ENCODE results near the gene IL21R.

The IL21R gene

GRCh38 chr16:27401768-27402568 lies at the start of gene IL21R:
Gene IL21R (plus strand): TSS chr16:27402174. CDS start chr16:27430072, 27,898 bp downstream.
- DNase-seq, result no peak

DNA sequence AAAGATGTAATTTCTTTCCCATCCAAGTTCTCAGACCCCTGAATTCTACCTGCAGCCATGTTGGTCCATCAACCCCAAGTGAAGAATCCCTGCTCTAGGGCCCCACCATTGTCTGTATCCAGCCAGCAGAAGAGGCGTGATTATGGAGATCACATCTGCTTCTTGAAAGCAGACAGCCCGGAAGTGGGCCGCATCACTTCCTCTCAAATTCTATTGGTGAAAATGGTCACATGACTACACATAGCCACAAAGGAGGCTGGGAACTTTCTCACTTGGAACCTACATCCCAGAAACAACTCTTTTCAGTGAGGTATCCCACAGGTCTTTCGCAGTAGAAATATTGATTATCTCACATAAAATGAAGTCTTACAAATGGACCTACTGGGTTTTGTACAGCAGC lies 48.1 kb upstream of the IL21R start:
- DNase-seq, result no peak

GRCh38 chr16:27355610-27356009 lies 46.4 kb upstream of the IL21R start:
- DNase-seq, result no peak

DNA sequence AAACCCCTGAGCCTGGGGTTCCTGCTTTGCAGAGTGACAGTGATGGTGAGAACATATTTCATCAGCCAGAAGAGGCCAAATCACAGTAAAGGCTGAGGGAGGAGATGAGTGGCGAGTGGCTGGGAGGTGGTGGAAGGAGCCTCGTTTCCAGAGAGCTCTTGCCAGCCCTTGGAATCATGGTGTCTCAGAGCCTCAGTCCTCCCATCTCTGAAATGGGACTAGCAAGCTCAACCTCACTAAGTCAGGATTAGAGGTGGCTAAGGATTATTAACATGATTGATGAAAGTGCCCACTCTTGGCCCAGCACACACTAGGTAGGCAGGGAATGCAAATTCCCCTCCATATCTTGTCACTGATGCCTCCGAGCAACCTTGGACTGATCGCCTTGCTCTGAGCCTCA lies 45.2 kb upstream of the IL21R start:
- no peak for DNase-seq

DNA sequence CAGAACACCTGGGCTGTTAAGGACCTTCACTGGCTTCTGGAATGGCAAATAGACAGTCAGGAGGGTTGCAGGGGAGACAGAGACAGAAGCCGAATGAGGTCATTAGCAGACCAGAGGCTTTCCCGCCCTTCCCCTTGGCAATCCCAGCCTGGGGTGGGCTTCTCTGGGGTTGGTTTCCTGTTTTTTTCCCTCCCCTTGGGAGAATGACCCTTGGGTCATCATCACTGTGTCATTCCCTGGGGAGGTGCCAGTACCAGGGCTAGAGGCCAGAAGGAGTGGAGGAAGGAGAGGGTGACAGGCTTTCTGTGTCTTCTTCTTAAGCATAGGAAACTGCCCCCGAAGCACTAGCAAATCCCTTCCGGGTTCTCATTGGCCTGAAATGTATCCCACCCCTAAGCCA lies 42.9 kb upstream of the IL21R start:
- DNase-seq, result no peak

GRCh38 chr16:27359615-27360014 lies 42.4 kb upstream of the IL21R start:
- no peak for DNase-seq

GRCh38 chr16:27361987-27362386 lies 40.0 kb upstream of the IL21R start:
- DNase-seq, result no peak

DNA sequence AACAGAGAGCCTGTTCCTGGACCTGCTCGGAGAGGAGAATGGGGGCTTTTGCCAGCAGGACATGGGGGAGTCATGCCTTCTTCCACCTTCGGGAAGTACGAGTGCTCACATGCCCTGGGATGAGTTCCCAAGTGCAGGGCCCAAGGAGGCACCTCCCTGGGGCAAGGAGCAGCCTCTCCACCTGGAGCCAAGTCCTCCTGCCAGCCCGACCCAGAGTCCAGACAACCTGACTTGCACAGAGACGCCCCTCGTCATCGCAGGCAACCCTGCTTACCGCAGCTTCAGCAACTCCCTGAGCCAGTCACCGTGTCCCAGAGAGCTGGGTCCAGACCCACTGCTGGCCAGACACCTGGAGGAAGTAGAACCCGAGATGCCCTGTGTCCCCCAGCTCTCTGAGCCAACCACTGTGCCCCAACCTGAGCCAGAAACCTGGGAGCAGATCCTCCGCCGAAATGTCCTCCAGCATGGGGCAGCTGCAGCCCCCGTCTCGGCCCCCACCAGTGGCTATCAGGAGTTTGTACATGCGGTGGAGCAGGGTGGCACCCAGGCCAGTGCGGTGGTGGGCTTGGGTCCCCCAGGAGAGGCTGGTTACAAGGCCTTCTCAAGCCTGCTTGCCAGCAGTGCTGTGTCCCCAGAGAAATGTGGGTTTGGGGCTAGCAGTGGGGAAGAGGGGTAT lies 39.3 kb upstream of the IL21R start:
- DNase-seq, result no peak

DNA sequence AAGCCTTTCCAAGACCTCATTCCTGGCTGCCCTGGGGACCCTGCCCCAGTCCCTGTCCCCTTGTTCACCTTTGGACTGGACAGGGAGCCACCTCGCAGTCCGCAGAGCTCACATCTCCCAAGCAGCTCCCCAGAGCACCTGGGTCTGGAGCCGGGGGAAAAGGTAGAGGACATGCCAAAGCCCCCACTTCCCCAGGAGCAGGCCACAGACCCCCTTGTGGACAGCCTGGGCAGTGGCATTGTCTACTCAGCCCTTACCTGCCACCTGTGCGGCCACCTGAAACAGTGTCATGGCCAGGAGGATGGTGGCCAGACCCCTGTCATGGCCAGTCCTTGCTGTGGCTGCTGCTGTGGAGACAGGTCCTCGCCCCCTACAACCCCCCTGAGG lies 38.7 kb upstream of the IL21R start:
- no peak for DNase-seq

DNA sequence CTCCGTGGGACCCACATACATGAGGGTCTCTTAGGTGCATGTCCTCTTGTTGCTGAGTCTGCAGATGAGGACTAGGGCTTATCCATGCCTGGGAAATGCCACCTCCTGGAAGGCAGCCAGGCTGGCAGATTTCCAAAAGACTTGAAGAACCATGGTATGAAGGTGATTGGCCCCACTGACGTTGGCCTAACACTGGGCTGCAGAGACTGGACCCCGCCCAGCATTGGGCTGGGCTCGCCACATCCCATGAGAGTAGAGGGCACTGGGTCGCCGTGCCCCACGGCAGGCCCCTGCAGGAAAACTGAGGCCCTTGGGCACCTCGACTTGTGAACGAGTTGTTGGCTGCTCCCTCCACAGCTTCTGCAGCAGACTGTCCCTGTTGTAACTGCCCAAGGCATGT lies 38.2 kb upstream of the IL21R start:
- no peak for DNase-seq

- no peak for DNase-seq
Observed at GRCh38 chr16:27364493-27365141, 37.4 kb upstream of the IL21R start.

DNA sequence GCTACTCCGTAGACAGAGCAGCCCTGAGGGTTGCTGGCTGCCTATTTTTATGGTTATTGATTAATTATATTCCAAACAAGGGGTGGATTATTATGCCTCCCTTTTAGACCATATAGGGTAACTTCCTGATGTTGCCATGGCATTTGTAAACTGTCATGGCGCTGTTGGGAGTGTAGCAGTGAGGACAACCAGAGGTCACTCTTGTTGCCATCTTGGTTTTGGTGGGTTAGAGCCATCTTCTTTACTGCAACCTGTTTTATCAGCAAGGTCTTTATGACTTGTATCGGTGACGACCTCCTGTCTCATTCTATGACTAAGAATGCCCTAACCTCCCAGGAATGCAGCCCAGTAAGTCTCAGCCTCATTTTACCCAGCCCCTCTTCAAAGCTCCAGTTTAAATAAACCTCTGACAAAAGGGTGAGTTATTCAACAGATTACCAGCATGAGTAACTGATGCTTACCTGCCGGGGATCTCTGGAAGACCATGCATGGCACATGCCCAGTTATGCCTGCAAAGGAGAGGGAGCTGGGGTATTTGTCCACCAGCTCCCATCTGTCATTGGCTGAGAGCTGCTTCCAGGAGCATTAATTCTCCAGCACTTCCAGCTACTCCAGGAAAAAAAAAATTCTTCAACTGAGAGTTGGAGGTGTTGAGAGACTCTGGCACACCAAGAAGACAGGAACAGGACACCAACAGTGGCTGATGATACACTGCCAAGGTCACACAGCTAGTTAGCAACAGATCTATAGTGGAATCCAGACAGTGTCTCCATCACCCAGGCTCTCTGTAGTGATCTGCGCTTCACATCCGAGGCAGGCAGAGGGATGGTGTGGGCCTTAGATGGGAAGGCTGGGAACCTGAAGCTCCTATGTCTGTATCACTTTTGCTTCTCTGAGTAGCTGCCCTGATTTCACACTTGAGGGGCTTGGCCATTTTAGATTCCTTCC lies 36.6 kb upstream of the IL21R start:
- no peak for DNase-seq

DNA sequence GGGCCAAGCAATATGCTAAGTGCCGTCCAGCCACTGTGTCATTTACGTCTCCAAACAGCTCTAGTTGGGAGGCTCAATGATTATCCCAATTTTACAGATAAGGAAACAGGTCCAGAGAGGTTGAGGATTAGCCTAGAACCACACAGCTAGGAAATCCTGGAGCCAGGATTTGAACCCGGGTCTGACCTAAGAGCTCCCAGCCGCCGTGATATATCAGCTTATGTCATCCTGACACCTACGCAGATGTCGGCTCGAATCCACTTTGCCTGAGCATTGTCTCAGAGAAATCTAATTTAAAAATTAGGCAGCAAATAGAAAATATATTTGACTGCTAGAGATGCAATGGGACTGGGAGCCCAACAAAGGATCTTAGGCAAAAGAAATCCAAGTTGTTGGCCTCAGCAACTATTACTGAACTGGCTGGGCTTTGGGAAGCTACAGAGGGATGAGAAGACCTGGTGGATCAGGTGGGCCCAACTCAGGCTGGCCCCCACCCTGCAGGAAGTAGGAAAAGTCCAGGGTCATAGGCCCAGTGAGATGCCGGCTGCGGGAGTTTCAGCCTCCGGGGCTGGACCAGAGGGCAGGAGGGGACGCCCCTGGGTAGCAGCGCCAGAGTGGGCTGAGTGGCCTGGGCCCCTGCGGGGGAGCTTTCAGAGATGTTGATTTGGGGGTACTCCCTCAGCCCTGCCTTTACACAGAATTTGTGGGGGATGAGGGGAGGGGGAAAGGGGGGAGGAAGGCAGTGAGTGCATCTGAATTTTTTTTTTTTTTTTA lies 35.1 kb upstream of the IL21R start:
- DNase-seq, result no peak

DNA sequence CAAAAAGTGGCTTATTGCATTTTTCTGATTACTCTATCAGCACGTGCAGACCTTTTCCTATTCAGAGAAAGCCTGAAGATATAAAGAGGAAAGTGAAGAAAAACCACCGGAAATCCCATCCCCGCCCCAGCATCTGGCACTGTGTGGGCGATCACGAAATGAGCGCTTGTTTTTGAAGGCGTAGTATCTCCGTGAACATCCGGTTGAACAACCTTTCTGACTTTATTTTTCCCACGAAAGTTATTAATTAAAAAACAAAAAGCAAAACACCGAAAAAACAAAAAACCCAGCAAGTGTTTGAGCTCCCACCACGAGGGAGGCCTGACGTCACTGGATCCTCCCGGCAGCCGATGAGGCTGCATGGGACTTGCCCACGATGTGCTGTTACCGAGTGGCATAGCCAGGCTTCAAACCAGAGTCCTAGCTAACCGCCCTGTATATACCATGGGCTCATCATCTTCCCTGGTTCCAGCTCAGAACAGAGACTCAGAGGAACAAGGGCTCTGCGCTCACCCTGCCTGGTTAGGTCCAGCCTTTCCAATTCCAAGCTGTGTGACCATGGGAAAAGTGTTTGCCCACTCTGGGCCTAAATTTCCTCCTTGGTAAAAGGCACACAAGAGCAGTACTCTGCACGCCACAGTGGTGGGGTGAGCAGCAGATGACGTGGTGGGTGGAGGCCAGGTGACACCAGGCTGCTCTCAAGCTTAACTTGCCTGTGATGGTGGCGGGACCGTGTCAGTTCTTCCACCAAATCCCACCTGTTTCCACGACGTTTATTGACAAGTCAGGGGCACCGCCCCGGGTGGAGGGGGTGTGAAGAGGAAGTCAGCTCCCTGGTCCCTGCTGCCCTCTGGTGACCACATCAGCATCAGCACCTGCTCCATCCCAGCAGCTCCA lies 34.3 kb upstream of the IL21R start:
- peak; percentile 82 for DNase-seq

- no peak for DNase-seq
Observed at GRCh38 chr16:27368358-27368722, 33.6 kb upstream of the IL21R start.

DNA sequence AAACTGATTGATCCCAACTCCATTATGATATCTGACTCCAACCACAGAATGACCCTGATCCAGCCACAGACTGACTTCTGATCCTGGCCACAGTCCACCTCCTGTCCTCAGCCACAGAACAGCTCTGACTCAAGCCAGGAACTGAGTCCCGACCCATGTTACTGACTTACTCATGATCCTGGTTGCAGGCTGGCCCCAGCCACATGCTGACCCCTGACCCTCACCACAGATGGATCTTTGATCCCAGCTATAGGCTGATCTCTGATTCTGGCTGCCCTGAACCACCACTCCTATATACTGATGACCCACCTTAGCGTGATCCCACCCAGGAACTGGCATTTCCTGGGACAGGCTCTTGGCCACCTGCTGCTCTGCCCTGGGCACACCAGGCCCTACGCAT lies 32.2 kb upstream of the IL21R start:
- no peak for DNase-seq

- no peak for DNase-seq
Observed at GRCh38 chr16:27370318-27370717, 31.7 kb upstream of the IL21R start.

DNA sequence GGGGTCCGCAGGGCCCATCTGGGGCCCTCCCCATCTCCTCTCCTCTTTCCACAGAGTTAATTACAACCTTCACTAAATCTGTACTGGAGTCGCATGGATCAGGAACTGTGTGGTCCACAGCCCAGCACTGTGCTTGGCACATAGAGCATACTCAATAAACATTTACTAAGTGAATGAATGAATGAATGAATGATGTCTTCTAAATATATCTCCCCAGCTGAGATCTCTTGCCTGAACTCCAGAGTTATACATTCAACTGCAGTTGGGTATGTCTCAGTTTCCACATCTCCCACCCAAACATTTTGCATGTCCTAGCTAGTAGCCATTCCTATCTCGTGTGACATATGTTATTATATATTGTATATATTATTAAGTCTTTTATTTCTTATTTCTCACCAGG lies 28.7 kb upstream of the IL21R start:
- no peak for DNase-seq

GRCh38 chr16:27374221-27374803 lies 27.7 kb upstream of the IL21R start:
- no peak for DNase-seq

DNA sequence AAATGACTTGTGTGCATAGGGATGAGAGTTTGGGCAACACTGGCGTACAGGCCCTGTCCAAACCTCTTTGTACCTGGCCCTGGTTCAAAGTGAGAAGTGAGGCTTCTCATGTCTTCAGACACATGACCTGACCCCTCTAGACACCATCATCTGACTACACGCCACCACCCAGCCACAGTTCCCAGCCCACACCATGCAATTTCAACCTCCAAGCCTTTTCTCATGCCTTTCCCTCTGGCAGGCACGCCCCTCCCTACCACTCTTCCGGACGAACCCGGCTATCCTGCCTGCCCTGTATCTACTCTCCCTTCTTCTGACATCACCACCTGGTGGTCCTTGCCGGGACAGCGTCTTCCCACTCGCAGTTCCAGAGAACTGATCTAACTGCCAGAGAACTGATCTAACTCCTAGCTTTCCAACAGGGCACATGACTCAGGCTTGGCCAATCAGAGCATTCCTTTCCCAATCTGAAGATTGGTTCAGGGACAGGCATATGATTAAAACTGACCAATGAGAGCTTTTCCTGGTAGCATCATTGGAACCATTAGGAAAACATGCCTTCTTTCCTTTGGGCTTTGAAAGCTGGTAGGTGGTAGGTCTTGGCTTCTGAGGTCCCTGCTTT lies 27.1 kb upstream of the IL21R start:
- peak; percentile 69 for DNase-seq
